Activated CD4-positive, alpha-beta T cell treated with anti-CD3 and anti-CD28 coated beads, Interleukin-2, amount 50 U/mL, for 24 hours (primary cell): ENCODE measurements around the gene NHLRC2.

Source experiments
- DNase-seq, 2 donors: peaks; one replicate each; pipeline ENCODE4 v3.0.0-alpha.2; 2020; ENCODE audit warnings: low read depth in 1 of 2, low spot score in 1 of 2

The NHLRC2 gene

GRCh38 chr10:113859261-113859660 is 4.8 kb downstream of the NHLRC2 start:
- DNase-seq = no peak

GRCh38 chr10:113865901-113866300 is 11.4 kb downstream of the NHLRC2 start:
- DNase-seq = no peak

DNA sequence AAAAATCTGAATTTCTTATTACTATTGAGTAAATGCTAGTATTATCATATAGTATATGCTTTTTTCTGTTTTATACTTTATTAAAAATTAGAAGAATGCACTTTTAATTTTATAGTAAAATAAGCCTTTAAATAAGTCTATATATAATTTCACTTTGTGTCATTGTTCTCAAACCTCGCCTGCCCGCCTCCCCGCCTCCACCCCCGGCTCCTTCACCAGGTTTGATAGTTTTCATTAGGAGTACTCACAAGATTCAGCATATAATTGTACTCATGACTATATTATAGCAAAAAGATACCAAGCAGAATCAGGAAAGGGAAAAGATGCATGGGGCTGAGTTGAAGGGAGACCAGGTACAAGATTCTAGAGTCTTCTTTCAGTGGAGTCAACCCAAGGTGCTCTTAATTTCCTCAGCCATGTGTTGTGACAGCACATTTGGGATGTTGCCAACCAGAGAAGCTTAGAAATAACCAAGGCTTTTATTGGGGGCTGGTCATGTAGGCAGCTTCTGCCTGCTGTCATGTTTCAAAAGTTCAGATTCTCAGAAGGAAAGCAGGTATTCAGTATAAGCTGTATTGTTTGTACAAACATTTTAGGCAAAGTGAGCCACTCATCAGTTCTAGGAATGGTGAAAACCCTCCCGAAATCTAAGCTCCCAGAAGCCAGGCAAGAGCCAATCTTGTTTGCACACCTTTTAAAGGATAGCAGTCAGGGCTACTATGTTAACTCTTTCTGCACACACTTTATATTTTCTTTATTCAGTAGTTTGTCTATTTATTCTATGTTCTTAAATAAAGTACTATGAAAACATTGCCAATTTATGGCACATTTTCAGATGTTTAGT is 12.3 kb downstream of the NHLRC2 start:
- no peak for DNase-seq

DNA sequence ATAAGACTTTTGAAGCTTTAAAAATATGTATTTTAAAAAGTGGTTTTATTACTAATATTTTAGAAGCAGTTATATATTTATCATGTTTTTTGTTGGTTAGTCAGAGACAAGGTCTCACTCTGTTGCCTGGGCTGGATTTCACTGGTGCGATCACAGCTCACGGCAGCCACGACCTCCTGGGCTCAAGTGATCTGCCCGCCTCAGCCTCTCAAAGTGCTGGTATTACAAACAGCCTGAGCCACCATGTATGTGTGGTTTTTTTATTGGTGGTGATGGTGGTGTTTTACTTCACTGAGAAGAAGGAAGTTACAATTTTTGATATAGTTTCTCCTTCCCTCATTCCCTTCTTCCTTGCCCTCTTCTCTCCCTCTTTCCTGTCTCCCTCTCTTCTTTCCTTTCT is 13.4 kb downstream of the NHLRC2 start:
- DNase-seq = no peak

DNA sequence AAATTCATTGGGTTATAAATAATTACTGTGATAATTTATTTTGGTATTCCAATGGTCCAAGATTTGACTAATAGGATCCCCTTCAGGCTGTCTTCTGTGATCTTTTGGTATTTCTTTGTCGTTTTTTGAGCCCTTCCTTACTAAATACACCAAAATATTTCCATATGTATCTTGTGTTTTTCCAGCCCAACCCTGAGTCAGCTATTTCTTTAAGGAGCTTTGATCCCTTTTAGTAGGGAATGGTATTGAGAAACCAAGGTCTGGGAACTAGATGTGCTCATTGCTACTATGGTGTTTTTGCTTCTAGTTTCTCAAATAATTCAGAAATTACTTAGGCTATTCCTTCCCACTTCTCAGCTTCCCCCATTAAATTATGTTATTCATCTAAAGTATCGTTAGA is 15.3 kb downstream of the NHLRC2 start:
- DNase-seq = no peak

DNA sequence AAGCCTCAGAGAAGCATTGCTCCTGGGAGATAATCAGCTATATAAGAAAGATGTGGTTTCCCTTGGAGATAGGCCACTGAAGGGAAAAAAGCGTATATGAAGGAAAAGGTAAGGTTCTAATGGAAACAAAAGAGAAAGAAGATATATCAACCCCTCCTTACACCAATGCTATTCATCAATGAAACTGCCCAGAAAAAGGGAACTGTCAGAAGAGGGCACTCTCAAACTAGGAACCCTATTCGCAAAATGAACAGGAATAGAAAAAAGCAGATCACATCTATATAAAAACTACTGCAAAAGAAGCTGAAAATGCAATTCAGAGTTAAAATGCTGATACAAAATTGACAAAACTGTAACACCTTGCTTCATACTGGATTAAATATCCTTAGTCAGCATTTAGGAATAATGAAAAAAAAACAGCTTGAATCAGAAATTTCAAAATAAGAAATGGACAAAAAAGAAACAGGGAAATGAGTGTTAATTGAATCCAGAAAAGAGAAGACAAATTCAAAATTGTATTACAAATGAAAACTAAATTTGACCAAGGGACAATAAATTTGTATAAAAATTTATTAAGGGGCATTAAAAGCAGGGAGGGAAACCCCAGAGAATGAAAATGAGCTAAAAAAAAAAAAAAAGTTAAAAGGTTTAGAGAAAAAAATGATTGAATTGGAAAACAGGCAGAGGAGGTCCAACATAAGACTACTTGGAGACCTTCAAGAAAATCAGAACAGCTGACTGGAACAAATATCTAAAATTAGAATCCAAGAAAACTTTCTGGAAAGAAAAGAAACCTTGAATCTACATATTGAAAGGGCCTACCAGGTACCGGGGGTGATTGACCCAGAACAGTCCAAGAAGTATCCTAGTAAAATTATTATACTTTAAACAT is 17.9 kb downstream of the NHLRC2 start:
- no peak for DNase-seq

GRCh38 chr10:113875212-113875611 is 20.8 kb downstream of the NHLRC2 start:
- DNase-seq = no peak

GRCh38 chr10:113876461-113876860 is 22.0 kb downstream of the NHLRC2 start:
- DNase-seq = no peak

DNA sequence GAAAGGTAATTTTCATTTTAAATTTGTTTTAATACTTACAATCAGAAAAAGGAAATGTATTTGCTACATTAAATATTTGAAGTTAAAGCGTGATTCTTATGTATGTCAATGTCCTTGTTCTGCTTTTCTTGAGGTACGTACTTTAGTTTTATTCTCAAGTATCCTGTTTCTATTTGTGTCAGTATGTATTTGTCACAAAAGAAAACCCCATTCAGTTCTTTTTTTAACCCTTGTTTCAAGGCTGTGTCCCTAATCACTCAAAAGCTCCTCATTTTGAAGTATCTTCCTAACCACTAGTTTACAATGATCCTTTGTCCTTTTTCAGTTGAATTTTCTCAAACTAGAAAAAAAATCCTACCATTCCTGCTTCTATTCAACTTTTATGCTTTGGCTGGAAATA is 25.2 kb downstream of the NHLRC2 start:
- no peak for DNase-seq

DNA sequence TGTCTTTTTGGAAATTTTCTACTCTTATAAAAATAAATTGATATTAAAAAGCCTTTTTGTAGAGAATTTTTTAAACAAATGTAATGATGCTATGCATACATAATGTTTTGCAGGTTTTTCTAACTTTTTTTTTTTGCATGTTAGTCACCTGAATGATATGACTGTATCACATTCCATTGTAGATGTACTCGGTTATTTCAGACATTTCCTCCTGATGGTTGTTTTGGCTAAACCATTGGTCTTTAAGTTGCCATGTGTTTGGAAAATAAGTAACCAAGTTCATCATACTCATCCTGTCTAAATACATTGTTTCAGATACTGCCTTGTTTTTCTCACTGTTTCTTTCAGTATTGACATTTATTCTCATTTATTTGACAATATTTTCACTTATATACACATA is 25.8 kb downstream of the NHLRC2 start:
- no peak for DNase-seq

DNA sequence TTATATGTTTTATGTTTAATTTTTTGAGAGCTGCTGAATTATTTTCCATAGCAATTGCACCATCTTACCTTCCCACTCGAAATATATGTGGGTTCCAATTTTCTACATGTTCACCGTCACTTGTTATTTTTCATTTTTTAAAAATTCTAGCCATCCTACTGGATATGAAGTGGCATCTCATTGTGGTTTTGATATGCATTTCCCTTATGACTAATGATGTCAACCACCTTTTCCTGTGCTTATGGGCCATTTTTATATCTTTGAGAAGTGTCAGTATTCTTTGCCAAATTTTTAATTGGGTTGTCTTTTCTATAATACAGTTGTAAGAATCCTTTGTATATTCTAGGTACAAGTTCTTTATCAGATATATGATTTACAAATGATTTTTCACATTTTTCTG is 27.8 kb downstream of the NHLRC2 start:
- DNase-seq = no peak

DNA sequence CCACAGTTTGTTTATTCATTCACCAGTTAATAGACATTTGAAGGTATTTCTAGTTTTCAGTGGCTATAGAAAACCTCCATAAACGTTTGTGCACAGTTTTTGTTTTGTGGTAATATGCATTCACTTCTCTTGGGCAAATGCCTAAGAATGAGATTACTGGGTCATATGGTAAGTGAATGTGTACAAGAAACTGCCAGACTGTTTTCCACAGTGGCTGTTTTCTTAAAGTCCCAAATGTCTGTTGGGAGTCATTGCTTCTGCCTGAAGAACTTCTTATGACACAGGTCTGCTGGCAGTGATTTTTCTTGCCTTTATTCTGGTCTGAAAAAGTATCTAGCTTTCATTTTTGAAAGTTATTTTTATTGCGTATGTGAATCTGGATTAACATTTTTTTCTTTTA is 35.5 kb downstream of the NHLRC2 start:
- no peak for DNase-seq

- DNase-seq = no peak
Observed at GRCh38 chr10:113890769-113891168, 36.3 kb downstream of the NHLRC2 start.

- DNase-seq = no peak
Observed at GRCh38 chr10:113891476-113891875, 37.0 kb downstream of the NHLRC2 start.

DNA sequence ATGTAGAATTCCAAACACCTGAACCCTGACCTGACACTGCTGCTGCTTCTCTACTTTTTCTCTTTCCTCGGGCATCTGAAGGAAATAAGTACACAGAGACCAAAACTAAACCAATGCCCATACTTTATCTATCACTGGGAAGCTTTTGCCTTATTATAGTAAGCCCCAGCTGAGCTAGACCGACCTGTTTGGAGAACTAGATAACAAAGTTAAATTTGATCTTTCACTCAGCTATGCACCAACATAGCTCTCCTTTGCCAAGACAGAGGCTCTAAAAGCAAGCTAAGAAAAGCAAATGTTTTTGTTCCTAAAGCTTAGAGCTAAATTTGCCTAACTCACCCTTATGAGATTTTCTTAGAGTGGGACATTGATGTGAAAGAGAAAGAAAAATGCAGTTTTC is 39.1 kb downstream of the NHLRC2 start:
- no peak for DNase-seq

GRCh38 chr10:113894581-113894980 is 40.1 kb downstream of the NHLRC2 start:
- DNase-seq = no peak

DNA sequence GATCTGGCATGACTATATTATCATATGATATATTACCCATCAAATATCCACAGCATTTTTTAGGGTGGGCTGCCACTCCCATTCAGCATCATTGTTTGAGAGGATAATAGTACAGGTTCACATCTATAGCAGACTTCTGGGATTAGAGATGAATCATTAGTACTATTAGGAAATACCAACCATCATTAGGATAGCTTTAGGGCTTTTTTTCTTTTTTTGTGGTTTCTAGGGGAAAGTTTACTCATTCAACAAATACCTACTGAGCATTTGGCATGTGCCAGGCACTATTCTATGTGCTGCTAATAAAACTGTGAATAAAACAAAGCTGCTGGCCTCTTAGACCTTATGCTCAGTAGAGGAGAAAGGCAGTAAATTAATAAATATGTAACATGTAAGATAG is 40.6 kb downstream of the NHLRC2 start:
- DNase-seq = no peak

- no peak for DNase-seq
Observed at GRCh38 chr10:113897693-113898618, 43.5 kb downstream of the NHLRC2 start.

DNA sequence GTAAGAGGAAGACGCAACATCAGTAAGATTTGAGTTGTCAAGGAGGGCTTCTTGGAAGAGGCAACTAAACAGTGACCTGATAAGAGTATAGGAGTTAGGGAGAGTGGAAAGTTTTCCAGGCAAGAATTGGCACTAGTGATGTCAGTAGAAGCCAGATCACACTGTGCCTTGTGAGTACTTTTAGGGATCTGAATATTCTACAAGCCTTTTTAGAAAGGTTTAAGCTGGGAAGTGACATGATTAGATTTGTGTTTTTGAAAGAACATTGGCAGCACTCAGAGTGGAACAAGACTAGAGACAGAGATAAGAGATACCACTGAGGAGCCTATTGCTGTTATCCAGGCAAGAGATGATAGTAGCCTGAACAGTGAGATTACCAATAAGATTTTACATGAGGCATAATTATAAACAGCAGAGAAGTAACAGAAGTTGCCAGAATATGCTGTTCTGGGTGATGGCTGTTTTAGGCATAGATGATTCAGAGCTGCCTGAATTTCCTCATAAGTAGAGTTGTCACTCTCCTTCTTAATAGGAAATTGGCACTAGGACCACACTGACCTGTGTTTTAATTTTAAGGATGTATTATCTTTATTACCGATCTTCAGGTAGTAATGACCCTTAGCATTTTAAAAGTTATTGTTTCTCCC is 45.6 kb downstream of the NHLRC2 start:
- no peak for DNase-seq

DNA sequence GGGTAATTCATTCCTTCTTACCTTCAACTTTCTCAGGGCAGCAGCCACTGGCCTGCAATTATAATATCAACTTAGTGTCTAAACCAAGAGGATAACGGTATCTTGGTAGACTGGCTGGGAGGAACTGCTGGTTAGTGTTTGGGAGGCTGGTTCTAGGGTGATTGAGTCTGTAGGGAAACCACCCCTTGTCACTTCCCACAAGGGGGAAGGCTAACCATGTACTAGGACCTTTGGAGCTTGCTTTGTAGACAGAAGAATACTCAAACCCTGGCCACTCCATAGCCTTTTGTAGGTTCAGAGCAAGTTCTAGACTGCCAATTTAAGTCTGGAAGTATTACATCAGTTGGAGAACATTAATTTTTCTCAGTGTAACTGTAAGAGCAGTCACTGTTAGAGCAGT is 51.3 kb downstream of the NHLRC2 start:
- no peak for DNase-seq

DNA sequence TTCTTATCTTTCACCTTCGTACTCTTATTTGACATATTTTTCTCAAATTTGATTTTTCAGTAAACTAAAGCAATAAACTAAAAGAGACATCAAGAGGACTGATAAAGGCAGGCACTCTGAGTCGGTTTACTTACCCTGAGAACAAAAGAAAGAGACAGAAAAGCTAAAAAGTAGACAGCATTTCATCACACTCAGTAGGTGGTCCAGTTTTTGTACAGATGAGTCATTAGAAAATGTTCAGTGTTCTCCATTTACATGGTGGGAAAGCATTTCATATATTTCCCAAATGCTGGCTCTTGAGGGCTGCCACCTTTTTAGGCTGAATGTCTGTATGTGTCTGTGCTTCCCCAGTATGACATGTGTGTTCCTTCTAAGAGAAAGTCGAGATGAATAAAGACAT is 52.7 kb downstream of the NHLRC2 start:
- no peak for DNase-seq
